RWPE2 (cell line): ENCODE results near the gene RAB1A.
"Not testable (repeated sequence)": the region's sequence is repeated elsewhere in the genome, so short reads cannot be mapped to it uniquely, and the experiment has no call there.

Experiments
- ATAC-seq: fragments of 200-7000 bp; cut with Tn5 transposase; 3 replicates; pipeline ENCODE4 v1.9.1; 2021; ENCODE audit warnings: low read depth
- DNase-seq: peaks from one replicate; pipeline ENCODE4 v3.0.0-alpha.2; 2020; ENCODE audit warnings: low spot score
- H3K27ac ChIP-seq: fragments of 450-650 bp; 2 replicates; pipeline ENCODE4 v1.5.1; 2017; ENCODE audit warnings: mild to moderate bottlenecking; ENCODE audit not compliant: poor library complexity, severe bottlenecking
- H3K27me3 ChIP-seq: fragments of 250-450 bp; sonication (Bioruptor Pico); 2 replicates; pipeline ENCODE4 v1.5.1; 2021; ENCODE audit warnings: mild to moderate bottlenecking, moderate library complexity; ENCODE audit not compliant: insufficient read depth, poor library complexity, severe bottlenecking
- H3K36me3 ChIP-seq: fragments of 250-450 bp; sonication (Bioruptor Pico); 2 replicates; pipeline ENCODE4 v1.5.1; 2020; ENCODE audit warnings: low read depth, mild to moderate bottlenecking, moderate library complexity
- H3K4me1 ChIP-seq: fragments of 250-450 bp; sonication (Bioruptor Pico); 2 replicates; pipeline ENCODE4 v1.5.1; 2021; ENCODE audit warnings: mild to moderate bottlenecking, moderate library complexity; ENCODE audit not compliant: insufficient read depth, poor library complexity, severe bottlenecking
- H3K4me3 ChIP-seq: fragments of 250-450 bp; sonication (Bioruptor Pico); 2 replicates; pipeline ENCODE4 v1.5.1; 2021; ENCODE audit warnings: mild to moderate bottlenecking, moderate library complexity; ENCODE audit not compliant: severe bottlenecking
- H3K9me3 ChIP-seq: fragments of 250-450 bp; sonication (Bioruptor Pico); 2 replicates; pipeline ENCODE4 v1.5.1; 2021; ENCODE audit warnings: mild to moderate bottlenecking, moderate library complexity; ENCODE audit not compliant: severe bottlenecking
- CTCF ChIP-seq: fragments of 450-650 bp; IDR thresholded peaks from one replicate; pipeline ENCODE4 v1.5.1; 2017; ENCODE audit warnings: mild to moderate bottlenecking, moderate library complexity; ENCODE audit not compliant: poor library complexity, severe bottlenecking

RAB1A gene

GRCh38 chr2:65134158-65134557 lies 4.3 kb upstream of the RAB1A start:
- Histone ChIP-seq H3K27ac (no peak overlapping the region), H3K36me3 (no peaks in the 10 kb centered on the region), H3K27me3 (no peaks in the 10 kb centered on the region), H3K9me3 (no peaks in the 10 kb centered on the region), H3K4me3 (no peak overlapping the region), H3K4me1 (no peaks in the 10 kb centered on the region)
- no peak for TF ChIP-seq CTCF
- DNase-seq: no peak
- no peak for ATAC-seq

DNA sequence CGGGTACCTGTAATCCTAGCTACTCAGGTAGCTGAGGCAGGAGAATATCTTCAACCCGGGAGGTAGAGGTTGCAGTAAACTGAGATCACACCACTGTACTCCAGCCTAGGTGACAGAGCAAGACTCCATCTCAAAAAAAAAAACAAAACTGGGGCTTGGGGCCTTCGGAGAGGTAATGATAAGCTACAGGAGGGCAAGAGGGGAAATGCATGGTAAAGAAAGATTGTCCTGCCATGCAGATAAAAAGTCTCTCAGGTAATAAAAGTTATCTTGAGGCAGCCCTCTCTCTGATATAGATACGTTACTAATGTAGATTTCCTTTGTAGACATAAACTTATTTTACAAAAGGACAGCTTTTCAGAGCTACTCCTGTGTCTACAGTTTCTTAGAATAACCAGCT lies 3.7 kb upstream of the RAB1A start:
- DNase-seq: no peak
- H3K9me3 ChIP-seq: no peaks in the 10 kb centered on the region
- no peaks in the 10 kb centered on the region for H3K27me3 ChIP-seq
- no peaks in the 10 kb centered on the region; the same call in 1 of the 2 replicates for H3K36me3 ChIP-seq
- TF ChIP-seq CTCF: no peak
- H3K4me1 ChIP-seq: no peaks in the 10 kb centered on the region
- no peak for ATAC-seq
- no peak overlapping the region for H3K27ac ChIP-seq
- no peak overlapping the region for H3K4me3 ChIP-seq

GRCh38 chr2:65132930-65133329 lies 3.0 kb upstream of the RAB1A start:
- H3K27me3 ChIP-seq, H3K36me3 ChIP-seq, H3K27ac ChIP-seq, ATAC-seq, H3K9me3 ChIP-seq, H3K4me1 ChIP-seq, DNase-seq, H3K4me3 ChIP-seq: not testable (repeated sequence)

- Histone ChIP-seq H3K4me1 (peaks cover 13% of the 10 kb centered on the region), H3K27ac (peak overlapping the region; percentile 59), H3K36me3 (peaks cover 13% of the 10 kb centered on the region), H3K9me3 (no peaks in the 10 kb centered on the region), H3K27me3 (no peaks in the 10 kb centered on the region), H3K4me3 (peak overlapping the region; percentile 46)
- no peak for TF ChIP-seq CTCF
- peak; percentile 46 for ATAC-seq
- no peak for DNase-seq
These were observed 814 bp upstream of the RAB1A start for GRCh38 chr2:65130664-65131175.

DNA sequence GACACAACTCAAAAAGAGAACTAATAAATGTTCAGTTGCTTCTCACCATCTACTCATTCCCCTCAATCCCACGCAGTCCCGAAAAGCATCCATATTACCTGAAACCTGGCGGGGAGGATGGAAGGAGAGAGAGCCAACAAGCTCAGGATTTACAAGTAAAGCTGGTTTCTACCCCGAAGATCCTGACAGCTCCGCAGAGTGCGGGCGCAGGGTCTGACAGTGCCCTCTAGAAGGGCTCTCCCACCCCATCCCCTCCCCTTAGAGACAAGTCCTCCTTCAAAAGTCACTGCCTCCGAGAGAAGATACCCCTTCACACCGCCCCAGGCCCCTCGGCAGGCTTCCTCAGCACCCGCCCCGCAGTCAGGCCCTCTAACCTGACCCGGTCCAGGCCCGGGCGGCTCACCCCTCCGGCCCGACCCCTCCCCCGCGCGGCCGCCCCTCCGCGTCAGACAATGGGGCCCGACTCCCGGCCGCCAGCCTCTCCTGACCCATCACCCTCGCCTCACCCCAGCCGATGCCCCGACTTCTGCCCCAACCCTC lies 550 bp downstream of the RAB1A start:
- Histone ChIP-seq H3K4me3 (peak overlapping the region; percentile 72), H3K27me3 (no peaks in the 10 kb centered on the region), H3K27ac (peak overlapping the region; percentile 59), H3K9me3 (no peaks in the 10 kb centered on the region), H3K4me1 (peaks cover 16% of the 10 kb centered on the region), H3K36me3 (peaks cover 19% of the 10 kb centered on the region)
- DNase-seq (peak; percentile 50), ATAC-seq (peak; percentile 10; the same call in 2 of the 3 replicates)
- no peak for TF ChIP-seq CTCF
